Stomach (tissue), 8 donors: ENCODE results near the gene BHMT2. TPM values are rescaled to one million over a fixed set of nuclear protein-coding genes. Genes with fewer than 3 reads are reported as not detected.

Experiments used
- polyA plus RNA-seq, 3 donors: library from polyadenylated mRNA; stranded (reverse); fragments of 200-250 nt; gene quantifications; one replicate each; pipeline ENCODE4 v1.2.3, GENCODE V29; 2013
- total RNA-seq, 5 donors: library from RNA; depleted of rRNA; stranded (reverse); fragments of >200 nt; gene quantifications; one replicate each; pipeline versions ENCODE4 v1.1.0 to v1.2.3, GENCODE V29; 2014 to 2016
- donor health status: healthy with polysubstance abuse.
- donor health status: Bipolar disorder and iron deficiency.
- donor health status: healthy.

Gene BHMT2
- total and polyA plus RNA-seq, 8 donors: 0.45 to 10.6 (median 5.1) TPM

Other genes with a start within 250 kb of the BHMT2 start
- 10 to 100 TPM in 4 of 5 donors, under 1 TPM in 1; 0.58 to 35.6 (median 15.2) TPM for gene ARSB, start 84.5 kb upstream of the BHMT2 start, total RNA-seq
- gene ARSB, start 84.5 kb upstream of the BHMT2 start, polyA plus RNA-seq: 1 to 10 TPM; 1.7 to 2.7 (median 1.8) TPM
- gene DMGDH, start 93 bp upstream of the BHMT2 start, total RNA-seq: 1 to 10 TPM in 3 of 5 donors, under 1 TPM in 1, not detected in 1; 0.58 to 5.3 (median 2.6) TPM
- 1 to 10 TPM in 2 of 3 donors, under 1 TPM in 1; 0.38 to 3.1 (median 1.2) TPM for gene DMGDH, start 93 bp upstream of the BHMT2 start, polyA plus RNA-seq
- gene BHMT, start 42.0 kb downstream of the BHMT2 start, total RNA-seq: 1 to 10 TPM in 2 of 5 donors, not detected in 3; 1.8 to 4.0 TPM
- 1 to 10 TPM in 2 of 3 donors, under 1 TPM in 1; 0.53 to 3.4 (median 2.6) TPM for gene BHMT, start 42.0 kb downstream of the BHMT2 start, polyA plus RNA-seq
- gene JMY, start 166.4 kb downstream of the BHMT2 start, total RNA-seq: 10 to 100 TPM in 2 of 5 donors, 1 to 10 TPM in 3; 5.8 to 31.9 (median 9.0) TPM
- gene JMY, start 166.4 kb downstream of the BHMT2 start, polyA plus RNA-seq: 1 to 10 TPM; 2.1 to 3.2 (median 3.0) TPM